Measurements from ENCODE around the gene DYRK1B. TPM values are rescaled to one million over a fixed set of nuclear protein-coding genes. Genes with fewer than 3 reads are reported as not detected.

The DYRK1B gene
- total RNA-seq, 1 experiment from 2014 or later, result 12.2 TPM

DNA sequence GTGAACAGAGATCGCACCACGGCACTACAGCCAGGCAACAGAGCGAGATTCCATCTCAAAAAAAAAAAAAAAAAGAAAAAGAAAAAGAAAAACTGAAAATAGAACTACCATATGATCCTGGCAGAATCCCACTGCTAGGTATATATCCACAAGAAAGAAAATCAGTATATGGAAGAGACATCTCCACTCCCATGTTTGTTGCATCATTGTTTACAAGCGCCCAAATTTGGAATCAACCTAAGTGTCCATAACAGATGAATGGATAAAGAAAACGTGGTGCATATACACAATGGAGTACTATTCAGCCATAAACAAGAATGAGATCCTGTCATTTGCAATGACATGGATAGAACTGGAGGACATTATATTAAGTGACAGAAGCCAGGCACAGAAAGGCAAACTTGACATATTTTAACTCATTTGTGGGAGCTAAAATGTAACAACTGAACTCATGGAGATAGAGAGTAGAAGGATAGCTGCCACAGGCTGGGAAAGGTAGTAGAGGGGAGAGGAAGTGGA lies 26.1 kb downstream of the DYRK1B start:
- Mint-ChIP-seq H3K27ac (no peak overlapping the region), H3K27me3 (ENCODE audit: low read depth) (peaks cover 8% of the 10 kb centered on the region), H3K4me3 (no peak overlapping the region), H3K36me3 (no peaks in the 10 kb centered on the region; the same call in 1 of the 2 replicates), H3K9me3 (peaks cover 19% of the 10 kb centered on the region), H3K4me1 (peaks cover 7% of the 10 kb centered on the region)
- ATAC-seq (no peak), DNase-seq (ENCODE audit: low spot score) (no peak)
- CTCF ChIA-PET, result interaction anchor here (1.5 kb wide), 1 partner anchor 15 kb away, joined by 4 read pairs; no protein-coding TSS in a partner anchor
- POLR2A ChIA-PET, result no interaction called here
- no peak for TF ChIP-seq ZNF671 (CRISPR knock-in tag; IDR thresholded peaks at IDR 0.05)
- no peak for TF ChIP-seq TCF7 (CRISPR knock-in tag; IDR thresholded peaks at IDR 0.05; ENCODE audit: low read depth)
- TF ChIP-seq ZNF425 (CRISPR knock-in tag; conservative IDR thresholded peaks at IDR 0.05), result no peak
- TF ChIP-seq ARID4B (CRISPR knock-in tag; IDR thresholded peaks at IDR 0.05; ENCODE audit: borderline replicate concordance), result no peak
- no peak for TF ChIP-seq NR3C1 (CRISPR knock-in tag; conservative IDR thresholded peaks at IDR 0.05; ENCODE audit: low read depth)
- TF ChIP-seq AFF4 (CRISPR knock-in tag; IDR thresholded peaks at IDR 0.05; ENCODE audit: borderline replicate concordance), result no peak
- no peak for TF ChIP-seq ERG (CRISPR knock-in tag; IDR thresholded peaks at IDR 0.05)

DNA sequence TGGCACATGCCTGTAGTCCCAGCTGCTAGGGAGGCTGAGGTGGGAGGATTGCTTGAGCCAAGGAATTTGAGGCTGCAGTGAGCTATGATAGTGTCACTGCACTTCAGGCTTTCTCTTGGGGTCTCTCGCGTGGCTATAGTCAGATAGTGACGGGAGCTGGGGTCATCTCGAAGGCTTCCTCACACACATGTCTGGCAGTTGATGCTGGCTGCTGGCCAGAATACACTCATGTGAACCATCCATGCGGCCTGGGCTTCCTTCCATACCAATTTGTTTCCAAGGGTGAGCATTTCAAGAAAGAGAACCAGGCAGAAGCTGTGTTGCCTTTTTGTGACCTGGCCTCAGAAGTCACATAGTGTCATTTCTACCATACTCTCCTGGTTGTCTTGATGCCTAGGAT lies 28.9 kb downstream of the DYRK1B start:
- ATAC-seq, result no peak

More for the DNA sequence above, 28.9 kb downstream of the DYRK1B start:
- peaks cover 11% of the 10 kb centered on the region for H3K4me1 Mint-ChIP-seq
- no peak overlapping the region for H3K4me3 Mint-ChIP-seq
- H3K36me3 Mint-ChIP-seq, result no peaks in the 10 kb centered on the region; the same call in 1 of the 2 replicates
- no peak for DNase-seq (ENCODE audit: low spot score)
- ChIA-PET POLR2A (interaction anchor here (0.6 to 0.7 kb wide), 2 partner anchors 67 to 256 kb away, joined by 3 to 6 read pairs; no protein-coding TSS in a partner anchor), CTCF (interaction anchor here (1.2 to 4.6 kb wide), 2 partner anchors 12 to 166 kb away, joined by 3 to 40 read pairs; partner anchors contain the start of gene PSMC4)
- peaks cover 2% of the 10 kb centered on the region for H3K27me3 Mint-ChIP-seq (ENCODE audit: low read depth)
- TF ChIP-seq TEAD4 (CRISPR knock-in tag; IDR thresholded peaks at IDR 0.05), result no peak
- no peak for TF ChIP-seq TEAD1 (CRISPR knock-in tag; IDR thresholded peaks at IDR 0.05)
- TF ChIP-seq ZNF138 (CRISPR knock-in tag; conservative IDR thresholded peaks at IDR 0.05), result no peak
- no peak for TF ChIP-seq ZNF232 (CRISPR knock-in tag; IDR thresholded peaks at IDR 0.05)
- no peak for TF ChIP-seq SP1 (CRISPR knock-in tag; conservative IDR thresholded peaks at IDR 0.05)
- no peak for TF ChIP-seq ERG (CRISPR knock-in tag; IDR thresholded peaks at IDR 0.05)
- H3K9me3 Mint-ChIP-seq, result peaks cover 17% of the 10 kb centered on the region
- no peak overlapping the region for H3K27ac Mint-ChIP-seq

All from WTC11 (cell line).